HG03354 (cell line): ENCODE measurements around the gene FH.
A peak's percentile ranks its signal among the peaks of the same experiment; 100 is the strongest.

Source experiments
- ATAC-seq: cut with Tn5 transposase; IDR thresholded peaks from one replicate; pipeline ENCODE4 v1.9.1; 2021; ENCODE audit warnings: mild to moderate bottlenecking; ENCODE audit not compliant: unreplicated experiment, poor library complexity, severe bottlenecking

FH gene

GRCh38 chr1:241519308-241520079 is at the start of gene FH:
TSS of gene FH (minus strand) at chr1:241519755. CDS start at chr1:241519722, 33 bp downstream.
- peak; percentile 98 for ATAC-seq

GRCh38 chr1:241560849-241561187 is 41.3 kb upstream of the FH start:
- ATAC-seq: no peak

- ATAC-seq: no peak
Measured at GRCh38 chr1:241560146-241560848, 40.7 kb upstream of the FH start.

- ATAC-seq: no peak
Measured at GRCh38 chr1:241557551-241558193, 38.1 kb upstream of the FH start.

- no peak for ATAC-seq
Measured at GRCh38 chr1:241557031-241557430, 37.5 kb upstream of the FH start.

GRCh38 chr1:241555526-241555925 is 36.0 kb upstream of the FH start:
- no peak for ATAC-seq

- no peak for ATAC-seq
Measured at GRCh38 chr1:241553886-241554592, 34.5 kb upstream of the FH start.

GRCh38 chr1:241551759-241552638 is 32.4 kb upstream of the FH start:
- peak; percentile 81 for ATAC-seq

- no peak for ATAC-seq
Measured at GRCh38 chr1:241550318-241550717, 30.8 kb upstream of the FH start.

- no peak for ATAC-seq
Measured at GRCh38 chr1:241548008-241548407, 28.5 kb upstream of the FH start.

- ATAC-seq: no peak
Measured at GRCh38 chr1:241542199-241542907, 22.8 kb upstream of the FH start.

GRCh38 chr1:241536969-241537368 is 17.4 kb upstream of the FH start:
- no peak for ATAC-seq

GRCh38 chr1:241536304-241536703 is 16.7 kb upstream of the FH start:
- no peak for ATAC-seq

- peak; percentile 30 for ATAC-seq
Measured at GRCh38 chr1:241533326-241534115, 14.0 kb upstream of the FH start.

GRCh38 chr1:241532864-241533263 is 13.3 kb upstream of the FH start:
- peak; percentile 66 for ATAC-seq

- peak; percentile 39 for ATAC-seq
Measured at GRCh38 chr1:241532162-241532531, 12.6 kb upstream of the FH start, which contains the start of gene KMO. TSS of gene KMO (plus strand) at chr1:241532378. CDS start at chr1:241532445, 67 bp downstream.

- peak; percentile 75 for ATAC-seq
Measured at GRCh38 chr1:241531195-241532161, 11.9 kb upstream of the FH start.
